GM10248 (cell line): Measurements from ENCODE around the gene AK9.
"Not testable (repeated sequence)": the region's sequence is repeated elsewhere in the genome, so short reads cannot be mapped to it uniquely, and the experiment has no call there.

Source experiments
- CTCF ChIA-PET: fragments of 300-600 bp; sonication (Branson Sonifier 250); formaldehyde crosslinking; extraction: SDS; loops from one replicate; lab custom pipeline; 2021; ENCODE audit warnings: antibody characterized with exemption; lab: Yijun Ruan, JAX
- POLR2A ChIA-PET: fragments of 350-650 bp; sonication (Branson Sonifier 250); formaldehyde crosslinking; extraction: SDS; loops from one replicate; lab custom pipeline; 2020; ENCODE audit warnings: antibody characterized with exemption; lab: Yijun Ruan, JAX
- DNase-seq: peaks from one replicate; pipeline ENCODE4 v3.0.0; 2012; ENCODE audit errors: extremely low spot score
- CTCF ChIP-seq: IDR thresholded peaks from 2 replicates; pipeline ENCODE4 v1.5.1; 2012; ENCODE audit warnings: mild to moderate bottlenecking, low read depth; ENCODE audit errors: extremely low read depth, missing control alignments, control extremely low read depth

AK9 gene

GRCh38 chr6:109690737-109691621, at the start of gene AK9, which contains the start of gene FIG4:
TSS of gene AK9 (minus strand) at chr6:109691202. CDS start at chr6:109675745, 15,457 bp downstream.
TSS of gene FIG4 (plus strand) at chr6:109691296. CDS start at chr6:109691436, 140 bp downstream.
- CTCF ChIA-PET = interaction anchor here (1.3 to 4.4 kb wide), 6 partner anchors 10 to 504 kb away, joined by 3 to 31 read pairs (median 5); no protein-coding TSS in a partner anchor
- peak; percentile 92 for DNase-seq
- TF ChIP-seq CTCF = peak; percentile 24
- POLR2A ChIA-PET = no interaction called here

GRCh38 chr6:109740787-109741186, 49.8 kb upstream of the AK9 start:
- no peak for DNase-seq
- no peak for TF ChIP-seq CTCF
- ChIA-PET POLR2A (no interaction called here), CTCF (interaction anchor here (0.9 to 1.0 kb wide), 2 partner anchors 71 to 299 kb away, joined by 3 read pairs; no protein-coding TSS in a partner anchor)

GRCh38 chr6:109739686-109740085, 48.7 kb upstream of the AK9 start:
- no peak for DNase-seq
- ChIA-PET CTCF (interaction anchor here (1.0 to 1.5 kb wide), 2 partner anchors 72 to 81 kb away, joined by 3 to 4 read pairs; no protein-coding TSS in a partner anchor), POLR2A (no interaction called here)
- no peak for TF ChIP-seq CTCF

GRCh38 chr6:109738667-109739066, 47.7 kb upstream of the AK9 start:
- CTCF ChIA-PET = interaction anchor here (1.5 kb wide), 1 partner anchor 82 kb away, joined by 4 read pairs; no protein-coding TSS in a partner anchor
- POLR2A ChIA-PET = no interaction called here
- DNase-seq = no peak
- no peak for TF ChIP-seq CTCF

- no peak for TF ChIP-seq CTCF
- no peak for DNase-seq
- ChIA-PET POLR2A (no interaction called here), CTCF (interaction anchor here (1.5 kb wide), 1 partner anchor 83 kb away, joined by 4 read pairs; no protein-coding TSS in a partner anchor)
Observed at GRCh38 chr6:109738255-109738654, 47.3 kb upstream of the AK9 start.

- ChIA-PET POLR2A (no interaction called here), CTCF (interaction anchor here (1.1 to 1.4 kb wide), 2 partner anchors 14 to 303 kb away, joined by 3 to 5 read pairs; no protein-coding TSS in a partner anchor)
- TF ChIP-seq CTCF = no peak
- DNase-seq = no peak
Observed at GRCh38 chr6:109736273-109737025, 45.4 kb upstream of the AK9 start.

- CTCF ChIA-PET = interaction anchor here (1.2 kb wide), 1 partner anchor 15 kb away, joined by 4 read pairs; no protein-coding TSS in a partner anchor
- POLR2A ChIA-PET, DNase-seq: not testable (repeated sequence)
Observed at GRCh38 chr6:109725250-109725649, 34.2 kb upstream of the AK9 start.
